Stimulated activated naive B cell treated with anti-CD40 and anti-IgM and Interleukin-4, amounts not matched to agents 10 μg/mL and 1 μg/mL and 100 μg/mL, for 72 hours (primary cell): Measurements from ENCODE around the gene RDH12.
A peak's percentile ranks its signal among the peaks of the same experiment; 100 is the strongest.

Experiments used
- ATAC-seq, 2 donors: fragments of 150-1000 bp; cut with Tn5 transposase; replicated peaks; 2 replicates each; pipeline ENCODE4 v1.10.0; 2021; ENCODE audit warnings: moderate library complexity in 1 of 2
- DNase-seq: peaks from one replicate; pipeline ENCODE4 v3.0.0; 2021
- H3K27ac Mint-ChIP-seq: one replicate; pipeline ENCODE4 v1.8.0; 2022; ENCODE audit warnings: mild to moderate bottlenecking, mixed read lengths
- H3K27me3 Mint-ChIP-seq, 2 donors: one replicate each; pipeline ENCODE4 v1.8.0; 2022; ENCODE audit warnings: mixed read lengths in 2 of 2
- H3K36me3 Mint-ChIP-seq, 2 donors: one replicate each; pipeline ENCODE4 v1.8.0; 2022; ENCODE audit warnings: mixed read lengths in 2 of 2, mild to moderate bottlenecking in 1 of 2
- H3K4me1 Mint-ChIP-seq, 2 donors: one replicate each; pipeline ENCODE4 v1.8.0; 2022; ENCODE audit warnings: mixed read lengths in 2 of 2, mild to moderate bottlenecking in 1 of 2
- H3K4me3 Mint-ChIP-seq, 2 donors: one replicate each; pipeline ENCODE4 v1.8.0; 2022; ENCODE audit warnings: mild to moderate bottlenecking in 2 of 2, mixed read lengths in 2 of 2, moderate library complexity in 1 of 2
- H3K9me3 Mint-ChIP-seq, 2 donors: one replicate each; pipeline ENCODE4 v1.8.0; 2022; ENCODE audit warnings: mixed read lengths in 2 of 2, mild to moderate bottlenecking in 1 of 2

RDH12 gene

DNA sequence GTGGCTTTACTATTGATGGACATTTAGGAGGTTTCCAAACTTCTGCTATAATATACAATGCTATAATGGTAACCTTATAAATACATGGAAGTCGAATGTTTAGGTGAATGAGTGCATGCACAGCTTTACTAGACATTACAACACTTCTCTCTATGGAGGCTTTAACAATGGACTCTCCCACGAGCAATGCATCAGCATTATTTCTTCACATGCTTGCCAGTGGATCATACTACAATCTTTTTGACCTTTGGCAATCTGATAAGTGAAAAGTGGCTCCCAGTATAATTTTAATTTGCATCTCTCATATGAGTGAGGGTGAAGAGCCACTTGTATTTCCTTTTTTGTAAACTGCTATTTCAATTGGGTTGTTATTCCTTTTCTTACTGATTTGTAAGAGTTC is 18.2 kb downstream of the RDH12 start:
- Mint-ChIP-seq H3K9me3 (no peaks in the 10 kb centered on the region), H3K36me3 (no peaks in the 10 kb centered on the region), H3K27me3 (peaks cover 31 to 35% of the 10 kb centered on the region in 2 donors), H3K4me1 (peaks cover 4 to 10% of the 10 kb centered on the region in 2 donors), H3K27ac (no peak overlapping the region), H3K4me3 (no peak overlapping the region)
- no peak for ATAC-seq
- DNase-seq, result no peak

DNA sequence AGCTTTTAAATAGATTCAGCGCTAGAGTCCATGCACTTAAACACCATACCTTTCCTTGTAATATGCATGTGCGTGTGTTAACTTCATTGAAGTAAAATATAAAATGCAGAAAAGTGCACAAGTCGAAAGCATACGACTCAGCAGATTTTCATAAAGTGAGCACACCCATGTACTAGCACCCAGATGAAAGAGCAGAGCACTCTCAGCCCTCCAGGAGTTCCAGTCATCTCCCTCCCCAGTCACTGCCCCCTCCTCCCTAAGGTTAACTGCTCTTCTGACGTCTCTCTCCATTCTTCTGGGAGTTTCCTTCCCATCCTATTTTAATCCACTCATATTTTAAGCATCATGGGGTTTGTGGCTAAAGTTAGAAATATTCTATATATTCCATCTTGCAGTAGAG is 20.2 kb downstream of the RDH12 start:
- peaks cover 43 to 49% of the 10 kb centered on the region in 2 donors for H3K27me3 Mint-ChIP-seq
- no peak for ATAC-seq

DNA sequence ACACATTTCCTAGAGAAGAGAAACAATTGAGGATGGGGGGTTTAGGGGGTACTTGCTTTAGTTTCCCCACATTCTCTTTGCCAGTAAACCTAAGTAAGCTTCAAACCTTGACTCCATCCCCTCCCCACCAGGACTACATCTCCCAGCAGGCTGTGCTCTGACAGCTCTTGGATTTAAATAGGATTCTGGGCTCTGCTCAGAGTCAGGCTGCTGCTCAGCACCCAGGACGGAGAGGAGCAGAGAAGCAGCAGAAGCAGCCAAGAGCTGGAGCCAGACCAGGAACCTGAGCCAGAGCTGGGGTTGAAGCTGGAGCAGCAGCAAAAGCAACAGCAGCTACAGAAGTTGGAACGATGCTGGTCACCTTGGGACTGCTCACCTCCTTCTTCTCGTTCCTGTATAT is 20.6 kb downstream of the RDH12 start:
- H3K27me3 Mint-ChIP-seq, result peaks cover 43 to 49% of the 10 kb centered on the region in 2 donors
- H3K4me3 Mint-ChIP-seq, result no peak overlapping the region
- peaks cover 0 to 4% of the 10 kb centered on the region in 2 donors for H3K9me3 Mint-ChIP-seq
- ATAC-seq (peak; percentile 33 to 47), DNase-seq (no peak)
- H3K36me3 Mint-ChIP-seq, result no peaks in the 10 kb centered on the region
- H3K27ac Mint-ChIP-seq, result no peak overlapping the region
- H3K4me1 Mint-ChIP-seq, result peaks cover 4 to 10% of the 10 kb centered on the region in 2 donors

More for the DNA sequence above, 20.2 kb downstream of the RDH12 start:
- Mint-ChIP-seq H3K4me1 (peaks cover 4 to 10% of the 10 kb centered on the region in 2 donors), H3K9me3 (peaks cover 0 to 2% of the 10 kb centered on the region in 2 donors), H3K27ac (no peak overlapping the region), H3K4me3 (no peak overlapping the region), H3K36me3 (no peaks in the 10 kb centered on the region)
- DNase-seq, result no peak

DNA sequence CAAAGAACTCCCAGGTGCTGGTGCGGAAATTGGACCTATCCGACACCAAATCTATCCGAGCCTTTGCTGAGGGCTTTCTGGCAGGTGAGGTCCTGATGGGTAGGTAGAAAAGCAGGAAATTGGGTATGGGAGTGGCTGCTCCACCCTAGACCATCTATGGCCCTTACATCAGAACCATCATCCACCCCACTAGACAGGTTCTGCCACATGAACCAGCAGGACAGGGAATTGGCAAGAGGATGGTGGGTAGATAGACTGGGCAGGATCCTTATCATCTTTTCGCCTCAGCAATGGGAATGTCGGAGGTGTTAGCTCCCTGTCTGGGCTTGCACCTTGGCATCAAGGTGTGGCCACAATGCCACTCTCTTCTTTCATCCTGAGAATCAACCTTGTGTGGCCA is 23.5 kb downstream of the RDH12 start:
- Mint-ChIP-seq H3K4me1 (peaks cover 4 to 10% of the 10 kb centered on the region in 2 donors), H3K4me3 (no peak overlapping the region), H3K9me3 (peaks cover 0 to 4% of the 10 kb centered on the region in 2 donors), H3K36me3 (no peaks in the 10 kb centered on the region), H3K27ac (no peak overlapping the region), H3K27me3 (peaks cover 43 to 49% of the 10 kb centered on the region in 2 donors)
- ATAC-seq (no peak), DNase-seq (no peak)

DNA sequence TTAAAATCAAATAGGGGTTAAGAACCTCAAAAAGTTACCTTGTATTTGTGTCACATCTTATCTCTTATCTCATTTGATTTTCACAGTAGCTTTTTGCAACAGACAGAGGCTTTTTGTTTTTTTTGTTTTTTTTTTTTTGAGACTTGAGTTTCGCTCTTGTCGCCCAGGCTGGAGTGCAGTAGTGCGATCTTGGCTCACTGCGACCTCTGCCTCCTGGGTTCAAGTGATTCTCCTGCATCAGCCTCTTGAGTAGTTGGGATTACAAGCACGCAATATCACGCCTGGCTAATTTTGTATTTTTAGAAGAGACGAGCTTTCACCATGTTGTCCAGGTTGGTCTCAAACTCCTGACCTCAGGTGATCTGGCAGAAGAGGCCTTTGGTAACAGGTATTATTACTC is 25.7 kb downstream of the RDH12 start:
- Mint-ChIP-seq H3K4me1 (peaks cover 4 to 6% of the 10 kb centered on the region in 2 donors), H3K27ac (no peak overlapping the region)

DNA sequence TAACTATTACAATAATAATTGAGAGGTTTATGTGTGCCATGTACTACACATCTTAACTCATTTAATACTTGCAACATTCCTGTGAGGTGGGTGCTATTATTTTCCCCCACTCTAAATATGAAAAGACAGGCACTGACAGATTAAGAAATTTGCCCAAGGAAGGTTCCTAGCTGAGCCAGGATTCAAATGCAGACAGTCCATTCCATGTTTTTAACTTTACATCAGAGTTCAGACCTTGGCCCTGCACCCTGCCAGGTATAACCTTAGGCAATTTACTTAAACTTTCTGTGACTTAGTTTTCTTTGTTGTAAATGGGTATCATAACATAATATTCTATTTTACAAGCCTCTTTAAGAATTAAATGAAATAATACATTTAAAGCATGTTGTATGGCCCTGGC is 26.6 kb downstream of the RDH12 start:
- ATAC-seq, result no peak
- no peak for DNase-seq
- Mint-ChIP-seq H3K27ac (no peak overlapping the region), H3K4me3 (no peak overlapping the region), H3K9me3 (peaks cover 0 to 4% of the 10 kb centered on the region in 2 donors), H3K36me3 (no peaks in the 10 kb centered on the region), H3K27me3 (peaks cover 20 to 24% of the 10 kb centered on the region in 2 donors), H3K4me1 (no peaks in the 10 kb centered on the region)

More for the DNA sequence above, 25.7 kb downstream of the RDH12 start:
- H3K27me3 Mint-ChIP-seq, result peaks cover 27 to 32% of the 10 kb centered on the region in 2 donors
- no peak for DNase-seq
- no peaks in the 10 kb centered on the region for H3K36me3 Mint-ChIP-seq
- peaks cover 0 to 4% of the 10 kb centered on the region in 2 donors for H3K9me3 Mint-ChIP-seq
- H3K4me3 Mint-ChIP-seq, result no peak overlapping the region
- ATAC-seq, result no peak

DNA sequence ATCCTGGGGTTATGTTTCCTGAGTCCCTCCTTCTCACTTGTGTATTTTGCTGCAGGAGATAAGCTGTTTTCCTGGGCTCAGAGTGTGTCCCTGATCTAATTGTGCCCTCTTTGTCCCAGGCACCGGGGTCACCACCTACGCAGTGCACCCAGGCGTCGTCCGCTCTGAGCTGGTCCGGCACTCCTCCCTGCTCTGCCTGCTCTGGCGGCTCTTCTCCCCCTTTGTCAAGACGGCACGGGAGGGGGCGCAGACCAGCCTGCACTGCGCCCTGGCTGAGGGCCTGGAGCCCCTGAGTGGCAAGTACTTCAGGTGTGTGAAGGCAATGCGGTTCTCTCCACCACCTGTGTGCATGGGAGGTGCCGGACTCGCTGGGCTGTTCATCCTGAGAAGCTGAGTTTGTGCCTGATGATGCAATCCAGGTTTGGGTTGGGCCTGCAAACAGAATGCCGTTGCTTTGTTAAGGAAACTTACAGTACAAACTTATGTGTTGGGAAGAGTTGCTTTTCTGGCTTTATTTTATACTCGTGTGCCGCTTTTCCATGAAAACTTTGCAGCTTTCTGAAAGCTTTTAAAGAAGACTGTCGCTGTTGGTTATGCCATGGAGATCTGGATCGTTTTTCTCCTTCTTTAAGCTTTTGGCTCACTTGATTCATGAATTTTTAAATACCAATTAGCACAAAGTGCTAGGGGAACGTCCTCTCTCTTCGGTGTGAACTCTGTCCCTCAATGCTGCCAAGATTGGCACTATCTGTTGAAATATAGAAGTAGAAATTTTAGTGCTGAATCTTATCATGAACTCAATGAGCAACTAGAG is 27.6 kb downstream of the RDH12 start:
- peaks cover 14 to 19% of the 10 kb centered on the region in 2 donors for H3K27me3 Mint-ChIP-seq
- no peaks in the 10 kb centered on the region for H3K36me3 Mint-ChIP-seq
- peaks cover 0 to 4% of the 10 kb centered on the region in 2 donors for H3K9me3 Mint-ChIP-seq
- DNase-seq, result no peak
- no peak overlapping the region for H3K27ac Mint-ChIP-seq
- no peak overlapping the region for H3K4me3 Mint-ChIP-seq
- ATAC-seq, result no peak
- no peaks in the 10 kb centered on the region for H3K4me1 Mint-ChIP-seq

DNA sequence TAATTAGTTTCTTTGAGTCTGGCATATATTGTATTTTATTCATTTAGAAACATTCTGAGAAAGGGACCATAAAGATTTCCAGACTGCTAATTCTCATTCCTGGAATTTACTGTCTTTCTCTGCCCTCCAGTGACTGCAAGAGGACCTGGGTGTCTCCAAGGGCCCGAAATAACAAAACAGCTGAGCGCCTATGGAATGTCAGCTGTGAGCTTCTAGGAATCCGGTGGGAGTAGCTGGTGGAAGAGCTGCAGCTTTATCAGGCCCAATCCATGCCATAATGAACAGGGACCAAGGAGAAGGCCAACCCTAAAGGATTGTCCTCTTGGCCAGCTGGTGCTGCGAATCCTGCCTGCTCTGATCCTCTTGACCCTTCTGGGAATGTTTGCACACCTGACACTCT is 31.9 kb downstream of the RDH12 start:
- Mint-ChIP-seq H3K36me3 (peaks cover 7% of the 10 kb centered on the region in 2 donors), H3K4me3 (no peak overlapping the region), H3K4me1 (no peaks in the 10 kb centered on the region), H3K9me3 (no peaks in the 10 kb centered on the region), H3K27me3 (peaks cover 4 to 6% of the 10 kb centered on the region in 2 donors), H3K27ac (no peak overlapping the region)
- DNase-seq, result no peak
- no peak for ATAC-seq

DNA sequence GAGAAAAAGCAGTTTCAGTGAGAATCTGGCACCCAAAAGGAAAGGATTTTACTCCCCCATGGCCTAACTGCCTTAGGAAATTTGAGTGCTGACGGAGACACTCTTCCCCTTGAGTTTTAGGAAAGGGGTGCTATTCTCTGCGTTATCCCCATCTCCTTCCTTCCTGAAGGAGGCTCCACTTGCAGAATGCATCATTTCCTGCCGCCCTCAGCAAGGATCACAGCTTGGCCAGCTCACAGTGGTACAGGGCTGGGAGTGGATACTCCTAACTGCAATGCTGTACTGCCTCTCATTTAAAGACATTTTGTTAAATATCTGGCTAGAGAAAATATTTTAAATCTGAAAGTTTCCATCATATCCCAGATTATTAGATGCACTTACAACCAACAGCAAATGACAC is 33.0 kb downstream of the RDH12 start:
- no peak overlapping the region for H3K27ac Mint-ChIP-seq
- peaks cover 7 to 10% of the 10 kb centered on the region in 2 donors for H3K36me3 Mint-ChIP-seq
- H3K4me1 Mint-ChIP-seq, result no peaks in the 10 kb centered on the region
- ATAC-seq, result no peak
- no peak for DNase-seq
- H3K27me3 Mint-ChIP-seq, result peaks cover 4 to 6% of the 10 kb centered on the region in 2 donors
- H3K4me3 Mint-ChIP-seq, result no peak overlapping the region
- H3K9me3 Mint-ChIP-seq, result no peaks in the 10 kb centered on the region

DNA sequence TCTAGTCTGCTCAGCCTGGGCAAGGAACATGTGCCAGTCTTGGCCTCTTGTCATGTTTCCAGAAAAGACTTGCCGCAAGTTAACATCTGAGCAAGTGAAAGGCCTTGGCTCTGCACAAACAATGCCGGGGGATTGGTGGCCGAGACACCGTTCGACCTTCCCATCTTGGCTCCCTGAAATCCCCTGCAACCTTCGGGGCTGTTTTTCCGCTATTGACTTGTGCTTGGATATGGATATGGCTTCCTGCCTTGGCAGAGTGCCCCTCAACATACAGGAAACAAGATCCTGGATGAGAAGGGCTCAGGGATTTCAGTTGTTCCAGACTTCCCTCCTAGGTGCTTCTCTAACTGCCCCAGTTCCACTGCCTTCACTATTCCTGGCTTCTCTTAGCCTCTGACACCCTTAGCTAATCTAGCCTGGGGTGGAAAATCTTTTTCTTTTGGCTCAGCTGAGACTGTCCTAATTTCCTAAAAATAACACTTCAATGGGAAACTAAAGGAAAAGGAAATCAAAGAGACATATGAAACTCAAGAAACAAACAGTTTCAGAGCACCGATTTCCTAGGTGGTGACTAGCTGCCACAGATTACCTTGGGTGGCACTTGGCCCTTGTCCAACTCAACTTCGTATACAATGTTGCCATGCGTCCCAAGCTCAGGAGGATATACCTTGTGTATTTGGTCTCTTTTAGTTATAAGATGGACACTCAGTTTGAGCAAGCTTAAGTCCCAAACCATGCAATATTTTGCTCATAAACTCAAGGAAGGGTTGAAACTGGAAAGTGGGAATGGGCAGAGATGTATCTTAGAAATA is 33.9 kb downstream of the RDH12 start:
- DNase-seq, result no peak
- Mint-ChIP-seq H3K4me1 (no peaks in the 10 kb centered on the region), H3K9me3 (no peaks in the 10 kb centered on the region), H3K27me3 (peaks cover 4 to 6% of the 10 kb centered on the region in 2 donors), H3K27ac (no peak overlapping the region), H3K4me3 (no peak overlapping the region), H3K36me3 (peaks cover 7 to 10% of the 10 kb centered on the region in 2 donors)
- ATAC-seq, result no peak

DNA sequence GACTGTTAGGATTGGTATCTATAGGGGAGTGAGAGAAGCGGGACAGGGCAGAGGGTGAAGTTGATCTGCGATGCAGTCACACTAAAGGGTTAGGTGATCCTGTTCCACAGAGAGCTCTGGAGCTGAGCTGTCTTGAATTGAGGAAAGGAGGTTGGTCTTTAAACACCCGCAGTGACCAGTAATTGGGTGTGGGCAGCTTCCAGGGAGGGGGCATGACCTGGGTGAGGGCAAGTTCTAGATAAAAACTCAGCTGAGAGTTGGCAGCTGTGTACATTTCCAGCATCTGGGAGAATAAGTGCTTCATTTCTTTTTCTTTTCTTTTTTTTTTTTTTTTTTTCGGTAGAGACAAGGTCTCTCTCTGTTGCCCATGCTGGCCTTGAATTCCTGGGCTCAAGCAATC is 35.1 kb downstream of the RDH12 start:
- DNase-seq (no peak), ATAC-seq (no peak)
- H3K4me3 Mint-ChIP-seq, result no peak overlapping the region
- peaks cover 4 to 6% of the 10 kb centered on the region in 2 donors for H3K27me3 Mint-ChIP-seq
- H3K36me3 Mint-ChIP-seq, result peaks cover 7 to 10% of the 10 kb centered on the region in 2 donors
- no peaks in the 10 kb centered on the region for H3K4me1 Mint-ChIP-seq
- H3K27ac Mint-ChIP-seq, result no peak overlapping the region
- H3K9me3 Mint-ChIP-seq, result no peaks in the 10 kb centered on the region

DNA sequence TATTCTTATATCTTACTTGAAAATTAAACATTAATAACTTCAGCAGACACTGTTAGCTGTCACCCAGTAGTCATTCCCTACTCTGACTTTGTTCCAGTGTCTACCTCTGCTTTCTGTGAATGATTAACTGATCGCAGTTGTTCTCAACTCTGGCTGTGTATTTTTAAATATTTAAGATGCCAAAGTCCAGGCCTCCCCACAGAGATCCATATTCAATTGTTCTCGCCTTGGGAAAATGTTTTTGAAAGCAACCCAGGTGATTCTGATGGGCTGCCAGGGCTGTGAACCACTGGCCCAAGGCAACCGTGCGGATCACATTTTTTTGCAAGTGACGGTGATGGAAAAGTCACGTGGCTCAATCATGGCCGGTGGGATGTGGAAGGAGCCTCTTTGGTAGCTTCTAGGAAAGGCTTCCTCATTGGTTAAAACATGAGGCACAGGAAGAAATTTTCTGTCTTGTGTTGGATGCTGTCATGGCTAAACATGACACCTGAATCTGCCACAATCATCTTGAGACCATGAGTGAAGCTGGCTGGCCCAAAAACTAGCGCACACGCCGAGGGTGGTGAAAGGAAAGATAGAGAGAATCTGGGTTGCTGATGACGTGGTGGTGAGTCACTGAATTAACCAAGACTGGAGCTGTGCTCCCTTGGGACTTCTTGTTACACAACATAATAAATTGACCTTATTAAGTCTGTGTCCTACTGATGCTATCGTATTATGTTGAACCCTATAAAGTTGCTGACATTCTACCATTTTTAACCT is 37.2 kb downstream of the RDH12 start:
- peaks cover 4 to 6% of the 10 kb centered on the region in 2 donors for H3K27me3 Mint-ChIP-seq
- peaks cover 0 to 3% of the 10 kb centered on the region in 2 donors for H3K9me3 Mint-ChIP-seq
- H3K4me1 Mint-ChIP-seq, result no peaks in the 10 kb centered on the region
- no peak overlapping the region for H3K27ac Mint-ChIP-seq
- H3K4me3 Mint-ChIP-seq, result no peak overlapping the region
- H3K36me3 Mint-ChIP-seq, result peaks cover 7 to 10% of the 10 kb centered on the region in 2 donors
- DNase-seq (no peak), ATAC-seq (peak in 1 of 2 donors; percentile 27)

DNA sequence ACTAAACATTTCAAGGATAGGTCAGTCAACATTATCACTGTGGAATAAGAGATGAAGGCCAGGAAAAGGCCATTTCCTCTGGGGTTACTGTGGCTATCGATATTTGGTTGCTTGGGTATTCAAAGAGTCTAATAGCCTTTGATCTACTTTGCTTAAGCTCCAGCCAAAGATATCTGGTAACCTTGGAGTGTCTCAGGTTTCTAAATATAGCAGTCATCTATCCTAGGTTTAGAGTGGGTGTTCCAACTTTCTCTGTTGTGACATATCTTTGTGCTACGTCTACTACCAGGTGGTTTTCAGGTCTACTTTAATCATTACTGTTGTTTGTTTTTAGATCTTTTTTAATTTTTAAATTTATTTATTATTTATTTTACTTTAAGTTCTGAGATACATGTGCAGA is 42.4 kb downstream of the RDH12 start:
- DNase-seq (no peak), ATAC-seq (no peak)
- peaks cover 0 to 5% of the 10 kb centered on the region in 2 donors for H3K4me1 Mint-ChIP-seq
- no peak overlapping the region for H3K4me3 Mint-ChIP-seq
- H3K36me3 Mint-ChIP-seq, result peaks cover 22 to 29% of the 10 kb centered on the region in 2 donors
- H3K27me3 Mint-ChIP-seq, result no peaks in the 10 kb centered on the region
- H3K27ac Mint-ChIP-seq, result no peak overlapping the region
- peaks cover 2 to 3% of the 10 kb centered on the region in 2 donors for H3K9me3 Mint-ChIP-seq

DNA sequence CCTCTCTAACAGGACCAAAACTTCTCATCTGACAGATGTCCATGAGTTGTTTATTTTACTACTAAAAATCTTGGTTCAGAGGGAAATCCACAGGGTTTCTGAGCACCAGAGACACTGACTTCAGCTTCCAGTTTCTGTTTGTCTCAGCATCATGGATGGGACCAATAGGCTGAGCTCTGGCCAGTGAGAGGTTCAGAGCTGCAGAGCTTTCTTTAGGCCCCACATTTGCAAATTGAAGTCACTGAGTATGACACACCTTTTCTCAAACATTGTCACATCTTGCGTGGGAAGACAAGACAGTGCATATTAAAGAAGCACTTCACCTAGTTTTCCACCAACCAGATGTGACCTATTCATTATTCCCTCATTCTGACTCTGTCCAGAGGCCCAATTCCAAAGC is 45.2 kb downstream of the RDH12 start:
- Mint-ChIP-seq H3K27ac (no peak overlapping the region), H3K4me1 (peaks cover 0 to 5% of the 10 kb centered on the region in 2 donors), H3K9me3 (peaks cover 2 to 3% of the 10 kb centered on the region in 2 donors), H3K4me3 (no peak overlapping the region), H3K27me3 (no peaks in the 10 kb centered on the region), H3K36me3 (peaks cover 44 to 56% of the 10 kb centered on the region in 2 donors)
- DNase-seq (no peak), ATAC-seq (peak; percentile 51 to 70)
